Measurements from ENCODE around the gene UEVLD.
"Not testable (repeated sequence)": the region's sequence is repeated elsewhere in the genome, so short reads cannot be mapped to it uniquely, and the experiment has no call there.

UEVLD gene

GRCh38 chr11:18588297-18589252 lies at the start of gene UEVLD:
Gene UEVLD, minus strand, starts transcription at chr11:18588734. Its CDS starts 80 bp downstream, at chr11:18588654.
- DNase-seq (ENCODE audit: low spot score): peak; percentile 87

DNA sequence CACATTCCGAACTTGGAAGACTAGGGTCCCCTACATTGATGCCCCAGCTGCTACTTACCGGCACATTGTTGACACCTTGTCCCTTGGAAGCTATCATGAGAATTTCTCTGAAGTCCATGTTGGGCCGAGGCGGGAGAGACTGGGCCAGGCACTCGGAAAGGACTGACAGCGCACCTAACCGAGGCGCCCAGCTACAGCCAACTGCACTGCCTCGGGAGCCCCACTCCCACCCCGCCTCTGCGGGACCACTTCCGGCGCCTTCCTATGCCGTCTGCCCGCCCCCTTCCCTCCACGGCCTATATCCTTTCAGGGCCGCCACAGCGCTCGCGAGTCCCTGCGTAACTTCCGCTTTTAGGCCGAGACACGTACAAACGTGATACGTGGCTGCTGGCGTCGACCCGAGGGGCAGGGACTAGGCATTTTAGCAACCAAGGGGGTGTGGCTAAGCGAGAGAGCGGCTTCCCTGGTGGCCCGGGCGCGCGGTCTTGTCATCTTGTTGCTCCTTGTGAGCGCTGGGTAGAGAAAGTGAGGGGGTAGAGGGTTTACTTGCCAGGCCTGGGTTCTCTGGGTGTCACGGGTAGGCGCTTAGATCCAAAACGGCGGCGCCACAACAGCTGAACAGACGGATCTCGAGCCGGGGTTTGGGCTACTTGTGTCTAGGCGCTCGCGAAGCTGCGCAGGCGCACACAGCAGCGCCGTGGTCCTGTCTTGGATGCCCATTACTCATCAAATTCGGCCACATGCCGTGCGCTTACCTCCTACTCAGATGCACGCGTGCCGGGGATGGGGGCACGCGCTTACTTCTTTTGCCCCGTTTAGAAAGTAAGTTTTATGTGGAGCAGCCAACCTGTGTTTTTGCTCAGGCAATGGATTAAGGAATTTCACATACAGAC lies 45.9 kb upstream of the UEVLD start, which contains the start of gene SPTY2D1:
Gene SPTY2D1, minus strand, starts transcription at position 203 of the 893 bp plus-strand sequence. Its CDS starts 85 bp downstream, at position 118.
- peak; percentile 100 for DNase-seq (ENCODE audit: low spot score)

GRCh38 chr11:18633256-18634139 lies 45.0 kb upstream of the UEVLD start:
- DNase-seq (ENCODE audit: low spot score): no peak

DNA sequence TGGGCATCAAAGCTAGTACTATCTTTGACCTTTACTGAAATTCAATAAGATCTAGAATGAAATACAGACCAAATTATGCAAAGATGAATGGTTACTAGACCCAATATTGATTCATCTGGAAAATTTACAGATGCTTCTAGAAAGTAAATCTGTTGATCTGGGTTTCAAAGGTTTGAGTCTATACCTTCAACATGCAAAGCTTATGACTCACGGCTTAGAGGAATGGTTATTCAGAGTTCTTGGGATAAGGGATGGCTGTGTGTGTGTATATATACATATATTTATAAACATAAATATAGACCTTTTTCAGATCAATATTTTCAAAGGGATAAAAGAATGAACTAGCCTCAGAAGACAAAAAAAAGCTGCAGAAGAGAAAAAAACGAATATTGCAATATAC lies 44.3 kb upstream of the UEVLD start:
- DNase-seq (ENCODE audit: low spot score): no peak

GRCh38 chr11:18624161-18624560 lies 35.6 kb upstream of the UEVLD start:
- no peak for DNase-seq (ENCODE audit: low spot score)

DNA sequence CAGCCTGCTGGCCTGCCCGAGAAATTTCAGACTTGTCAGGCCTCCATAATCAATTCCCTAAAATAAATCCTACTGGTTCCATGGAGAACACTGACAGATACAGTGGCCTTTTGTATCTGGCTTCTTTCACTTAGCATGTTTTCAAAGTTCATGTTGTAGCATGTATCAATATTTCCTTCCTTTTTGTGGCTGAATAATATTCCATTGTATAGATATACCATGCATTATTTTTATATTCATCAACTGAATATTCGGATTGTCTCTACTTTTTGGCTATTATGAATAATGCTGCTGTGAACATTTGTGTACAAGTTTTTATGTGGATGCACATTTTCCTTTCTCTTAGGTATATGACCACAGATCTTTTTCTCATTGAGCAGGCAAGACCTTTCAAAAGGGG lies 35.2 kb upstream of the UEVLD start:
- no peak for DNase-seq (ENCODE audit: low spot score)

GRCh38 chr11:18618342-18619025 lies 29.9 kb upstream of the UEVLD start:
- no peak for DNase-seq (ENCODE audit: low spot score)

- no peak for DNase-seq (ENCODE audit: low spot score)
Observed at GRCh38 chr11:18617688-18618341, 29.3 kb upstream of the UEVLD start.

GRCh38 chr11:18615628-18616392 lies 27.3 kb upstream of the UEVLD start:
- DNase-seq (ENCODE audit: low spot score): no peak

DNA sequence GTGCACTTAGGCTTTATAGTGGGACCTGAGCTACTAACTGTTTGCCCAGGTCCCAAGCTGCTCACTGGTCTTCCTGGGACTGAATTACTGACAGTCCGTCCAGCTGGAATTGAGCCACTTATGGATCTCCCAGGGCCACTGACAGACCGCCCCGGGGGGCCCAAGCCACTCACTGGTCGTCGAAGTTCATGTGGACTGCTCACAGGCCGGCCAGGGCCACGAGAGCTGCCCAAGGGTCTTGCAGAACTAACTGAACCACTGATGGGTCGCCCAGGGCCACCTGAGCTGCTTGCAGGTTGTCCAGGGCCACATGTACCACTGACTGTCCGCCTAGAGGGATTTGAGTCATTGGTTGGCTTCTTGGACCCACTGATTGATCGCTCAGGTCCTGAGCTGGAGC lies 26.1 kb upstream of the UEVLD start:
- no peak for DNase-seq (ENCODE audit: low spot score)

DNA sequence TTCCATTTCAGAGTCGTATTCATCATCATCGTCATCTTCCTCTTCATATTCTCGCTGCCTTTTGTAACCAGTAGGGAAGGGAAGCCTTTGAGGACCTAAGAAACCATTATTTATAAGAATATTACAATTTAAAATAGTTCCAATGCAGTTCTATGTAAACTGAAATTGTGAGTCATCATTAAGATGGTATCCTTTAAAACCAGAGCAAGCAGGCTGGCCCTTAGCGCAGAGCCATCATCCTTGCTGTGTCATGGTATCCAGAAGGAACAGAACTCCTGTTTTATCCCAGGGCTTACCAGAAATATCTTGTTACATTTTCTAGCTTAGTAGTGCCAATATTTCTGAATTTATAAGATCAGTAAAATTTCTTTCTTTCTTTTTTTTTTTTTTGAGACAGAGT lies 23.9 kb upstream of the UEVLD start:
- no peak for DNase-seq (ENCODE audit: low spot score)

DNA sequence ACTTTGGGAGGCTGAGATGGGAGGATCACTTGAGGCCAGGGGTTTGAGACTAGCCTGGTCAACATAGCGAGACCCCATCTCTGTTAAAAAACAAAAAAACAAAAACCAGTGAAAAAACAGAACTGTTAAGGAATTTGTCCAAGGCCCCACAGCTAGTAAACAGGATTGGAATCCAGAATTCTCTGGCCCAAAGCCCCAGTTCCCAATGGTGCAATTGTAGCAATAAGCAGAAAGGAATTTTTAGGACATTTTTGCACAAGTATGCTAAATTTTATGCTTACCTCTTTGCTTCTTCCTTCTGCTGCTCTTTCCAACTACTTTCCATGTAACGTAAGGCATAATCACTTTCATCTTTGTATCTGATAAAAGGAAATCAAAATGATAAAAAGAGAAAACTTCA lies 22.7 kb upstream of the UEVLD start:
- no peak for DNase-seq (ENCODE audit: low spot score)

DNA sequence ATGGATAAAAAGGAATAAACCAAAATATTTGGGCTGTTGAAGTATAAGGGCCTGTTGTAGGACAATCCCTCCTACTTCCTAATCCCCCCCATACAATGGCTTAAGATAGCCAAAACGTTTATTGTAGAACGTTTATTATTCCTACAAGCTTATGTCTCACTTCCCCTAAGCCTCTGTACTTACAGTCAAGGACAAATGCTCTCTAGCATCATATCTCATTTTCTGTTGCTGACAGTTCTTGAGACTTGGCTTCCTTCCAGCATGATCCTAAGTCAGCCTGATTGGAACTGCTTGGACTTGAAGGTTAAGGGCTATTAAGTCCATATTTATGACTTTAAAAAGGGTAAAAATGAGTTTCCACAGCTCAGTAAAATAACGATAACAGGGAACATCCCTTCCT lies 19.8 kb upstream of the UEVLD start:
- DNase-seq (ENCODE audit: low spot score): no peak

GRCh38 chr11:18600915-18601569 lies 12.5 kb upstream of the UEVLD start:
- no peak for DNase-seq (ENCODE audit: low spot score)

GRCh38 chr11:18599739-18600230 lies 11.3 kb upstream of the UEVLD start, which contains the start of gene MISFA:
Gene MISFA, plus strand, starts transcription at chr11:18599789. Its CDS starts 140 bp downstream, at chr11:18599929.
- DNase-seq (ENCODE audit: low spot score): no peak

- no peak for DNase-seq (ENCODE audit: low spot score)
Observed at GRCh38 chr11:18594999-18595749, 6.6 kb upstream of the UEVLD start.

DNA sequence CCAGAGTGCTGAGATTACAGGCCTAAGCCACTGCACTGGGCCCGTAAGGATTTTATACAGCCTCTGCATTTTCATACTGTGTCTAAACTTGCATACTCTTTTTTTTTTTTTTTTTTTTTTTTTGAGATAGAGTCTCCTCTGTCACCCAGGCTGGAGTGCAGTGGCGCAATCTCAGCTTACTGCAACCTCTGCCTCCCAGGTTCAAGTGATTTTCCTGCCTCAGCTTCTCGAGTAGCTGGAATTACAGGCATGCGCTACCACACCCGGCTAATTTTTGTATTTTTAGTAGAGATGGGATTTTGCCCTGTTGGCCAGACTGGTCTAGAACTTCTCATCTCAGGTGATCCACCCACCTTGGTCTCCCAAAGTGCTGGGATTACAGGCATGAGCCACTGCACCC lies 5.6 kb upstream of the UEVLD start:
- not testable (repeated sequence) for DNase-seq (ENCODE audit: low spot score)

GRCh38 chr11:18590571-18590970 lies 2.0 kb upstream of the UEVLD start:
- DNase-seq (ENCODE audit: low spot score): no peak
